ENCODE data around the gene HOXC10.

DNA sequence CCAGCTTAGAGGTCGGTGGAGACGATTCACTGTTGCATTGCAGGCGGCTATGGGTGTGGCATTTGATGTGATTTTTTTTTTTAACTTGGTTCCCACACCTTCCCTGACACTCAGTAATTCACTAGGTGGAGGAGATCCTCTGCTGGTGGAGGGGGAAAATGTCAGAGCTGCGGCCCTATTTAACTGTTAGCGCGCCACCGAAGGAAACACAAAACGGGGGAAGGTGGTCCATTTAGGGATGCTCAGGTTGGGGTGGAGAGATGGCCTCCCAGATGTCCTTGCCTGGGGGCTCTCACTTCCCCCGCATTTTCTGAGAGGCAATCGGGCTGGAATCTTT lies 34.5 kb upstream of the HOXC10 start:
- TF ChIP-seq, protein P1, sequence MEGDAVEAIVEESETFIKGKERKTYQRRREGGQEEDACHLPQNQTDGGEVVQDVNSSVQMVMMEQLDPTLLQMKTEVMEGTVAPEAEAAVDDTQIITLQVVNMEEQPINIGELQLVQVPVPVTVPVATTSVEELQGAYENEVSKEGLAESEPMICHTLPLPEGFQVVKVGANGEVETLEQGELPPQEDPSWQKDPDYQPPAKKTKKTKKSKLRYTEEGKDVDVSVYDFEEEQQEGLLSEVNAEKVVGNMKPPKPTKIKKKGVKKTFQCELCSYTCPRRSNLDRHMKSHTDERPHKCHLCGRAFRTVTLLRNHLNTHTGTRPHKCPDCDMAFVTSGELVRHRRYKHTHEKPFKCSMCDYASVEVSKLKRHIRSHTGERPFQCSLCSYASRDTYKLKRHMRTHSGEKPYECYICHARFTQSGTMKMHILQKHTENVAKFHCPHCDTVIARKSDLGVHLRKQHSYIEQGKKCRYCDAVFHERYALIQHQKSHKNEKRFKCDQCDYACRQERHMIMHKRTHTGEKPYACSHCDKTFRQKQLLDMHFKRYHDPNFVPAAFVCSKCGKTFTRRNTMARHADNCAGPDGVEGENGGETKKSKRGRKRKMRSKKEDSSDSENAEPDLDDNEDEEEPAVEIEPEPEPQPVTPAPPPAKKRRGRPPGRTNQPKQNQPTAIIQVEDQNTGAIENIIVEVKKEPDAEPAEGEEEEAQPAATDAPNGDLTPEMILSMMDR (conservative IDR thresholded peaks at IDR 0.05 in 1 of 2, IDR thresholded peaks at IDR 0.05 in 1 of 2; ENCODE audit: extremely low read depth in 1 of 2, insufficient read depth in 1 of 2, low read depth in 1 of 2, low read length in 2 of 2): peak; percentile 9 to 55
- no peak for TF ChIP-seq EZH2 (IDR thresholded peaks at IDR 0.05; ENCODE audit: borderline replicate concordance, low read length)

Data from mammary epithelial cell (primary cell).